GM21360 (cell line): ENCODE data around the gene ARHGAP6.
"Not testable (repeated sequence)": the region's sequence is repeated elsewhere in the genome, so short reads cannot be mapped to it uniquely, and the experiment has no call there.

Experiments used
- ATAC-seq: cut with Tn5 transposase; IDR thresholded peaks from one replicate; pipeline ENCODE4 v1.9.1; 2021; ENCODE audit warnings: mild to moderate bottlenecking, moderate library complexity; ENCODE audit not compliant: unreplicated experiment

The ARHGAP6 gene

DNA sequence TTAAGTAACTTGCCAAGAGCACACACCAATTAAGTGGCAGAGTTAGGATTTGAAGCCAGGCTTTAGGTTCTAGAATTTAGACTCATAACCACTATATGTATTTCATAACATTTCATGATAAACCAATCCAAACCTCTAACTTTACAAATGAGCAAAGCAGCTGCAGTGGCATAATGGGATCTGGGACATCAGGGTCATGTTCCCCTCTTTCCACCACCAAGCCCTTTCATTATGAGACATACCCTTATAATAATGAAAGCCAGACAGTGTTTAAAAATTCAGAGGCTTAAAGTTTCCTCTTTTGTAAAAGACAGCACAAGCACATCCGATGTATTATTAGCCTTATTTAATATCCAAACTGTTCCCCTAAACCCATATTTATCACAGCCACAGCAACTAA, 400.8 kb downstream of the ARHGAP6 start:
- no peak for ATAC-seq

GRCh38 chrX:11261260-11261659, 404.5 kb downstream of the ARHGAP6 start:
- no peak for ATAC-seq

GRCh38 chrX:11259437-11259836, 406.3 kb downstream of the ARHGAP6 start:
- ATAC-seq, result no peak

- ATAC-seq, result no peak
Measured at GRCh38 chrX:11257711-11258110, 408.0 kb downstream of the ARHGAP6 start.

- ATAC-seq, result no peak
Measured at GRCh38 chrX:11257290-11257689, 408.4 kb downstream of the ARHGAP6 start.

- ATAC-seq, result no peak
Measured at GRCh38 chrX:11254417-11255109, 411.2 kb downstream of the ARHGAP6 start.

GRCh38 chrX:11244636-11245035, 421.1 kb downstream of the ARHGAP6 start:
- no peak for ATAC-seq

DNA sequence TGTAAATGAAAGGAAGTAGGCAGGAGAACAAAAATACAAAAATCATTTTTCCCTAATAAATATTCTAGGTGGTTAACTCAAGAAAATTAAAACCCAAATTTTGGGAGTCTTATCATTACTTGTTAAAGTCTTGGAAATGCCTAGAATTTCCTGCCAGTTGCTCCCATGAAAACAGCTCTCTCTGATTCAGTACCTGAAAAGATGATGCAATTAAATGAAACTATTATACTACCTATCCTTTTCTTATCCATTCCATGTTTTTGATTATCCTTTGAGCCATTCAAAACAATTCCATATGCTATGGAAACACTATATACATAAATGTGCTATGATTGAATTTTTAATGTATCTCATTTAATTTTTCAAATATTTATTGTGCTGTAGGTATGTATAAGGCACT, 423.0 kb downstream of the ARHGAP6 start:
- no peak for ATAC-seq

DNA sequence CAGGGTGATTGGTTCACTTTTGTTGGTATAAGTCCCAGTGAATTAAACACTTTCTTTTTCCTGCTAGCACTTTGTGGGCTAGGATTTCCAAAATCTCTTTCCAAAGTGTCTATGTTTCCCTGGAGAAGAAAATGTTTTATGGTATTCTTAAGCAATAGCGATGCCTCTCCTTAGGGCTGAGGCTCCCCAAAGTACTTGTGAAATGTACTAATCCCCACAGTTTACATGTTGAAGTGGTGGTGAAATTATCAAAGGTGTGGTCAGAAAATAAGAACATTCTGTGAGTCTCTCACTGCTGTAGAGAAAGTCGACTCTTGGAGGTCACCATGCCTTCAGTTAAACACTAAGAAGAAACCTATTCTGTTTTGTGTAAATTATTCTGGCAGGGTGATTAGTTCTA, 424.0 kb downstream of the ARHGAP6 start:
- ATAC-seq, result no peak

- peak; percentile 74 for ATAC-seq
Measured at GRCh38 chrX:11239230-11239629, 426.5 kb downstream of the ARHGAP6 start.

DNA sequence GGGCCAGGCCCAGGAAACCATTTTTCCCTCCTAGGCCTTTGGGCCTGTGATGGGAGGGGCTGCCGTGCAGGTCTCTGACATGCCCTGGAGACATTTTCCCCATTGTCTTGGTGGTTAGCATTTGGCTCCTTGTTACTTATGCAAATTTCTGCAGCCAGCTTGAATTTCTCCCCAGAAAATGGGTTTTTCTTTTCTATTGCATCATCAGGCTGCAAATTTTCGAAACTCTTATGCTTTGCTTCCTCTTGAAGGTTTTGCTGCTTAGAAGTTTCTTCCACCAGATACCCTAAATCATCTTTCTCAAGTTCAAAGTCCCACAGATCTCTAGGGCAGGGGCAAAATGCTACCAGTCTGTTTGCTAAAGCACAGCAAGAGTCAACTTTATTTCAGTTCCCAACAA, 430.3 kb downstream of the ARHGAP6 start:
- ATAC-seq, result not testable (repeated sequence)

- no peak for ATAC-seq
Measured at GRCh38 chrX:11215191-11215921, 450.4 kb downstream of the ARHGAP6 start.

GRCh38 chrX:11214346-11215190, 451.2 kb downstream of the ARHGAP6 start:
- no peak for ATAC-seq

- ATAC-seq, result no peak
Measured at GRCh38 chrX:11212741-11213140, 453.0 kb downstream of the ARHGAP6 start.

DNA sequence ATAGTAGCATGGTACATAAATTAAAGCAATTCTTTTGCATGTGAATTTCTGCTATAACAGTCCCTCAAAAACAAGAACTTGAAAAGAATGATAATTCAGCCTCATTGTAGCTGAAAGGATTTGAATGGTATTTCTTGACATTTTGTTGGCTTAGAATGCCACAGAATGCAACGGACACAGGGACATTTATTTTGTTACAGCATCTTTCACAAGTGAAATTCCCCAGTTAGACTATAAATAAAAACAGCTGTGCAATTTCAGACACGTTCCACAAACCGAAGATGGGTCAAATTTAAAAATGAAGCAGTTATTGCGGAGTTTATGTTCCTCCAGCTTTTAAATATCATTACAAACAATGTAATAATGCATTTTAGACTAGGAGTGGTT, 455.3 kb downstream of the ARHGAP6 start:
- no peak for ATAC-seq

- no peak for ATAC-seq
Measured at GRCh38 chrX:11209798-11210414, 455.8 kb downstream of the ARHGAP6 start.

GRCh38 chrX:11206716-11207115, 459.0 kb downstream of the ARHGAP6 start:
- ATAC-seq, result no peak

GRCh38 chrX:11205796-11206195, 459.9 kb downstream of the ARHGAP6 start:
- no peak for ATAC-seq

DNA sequence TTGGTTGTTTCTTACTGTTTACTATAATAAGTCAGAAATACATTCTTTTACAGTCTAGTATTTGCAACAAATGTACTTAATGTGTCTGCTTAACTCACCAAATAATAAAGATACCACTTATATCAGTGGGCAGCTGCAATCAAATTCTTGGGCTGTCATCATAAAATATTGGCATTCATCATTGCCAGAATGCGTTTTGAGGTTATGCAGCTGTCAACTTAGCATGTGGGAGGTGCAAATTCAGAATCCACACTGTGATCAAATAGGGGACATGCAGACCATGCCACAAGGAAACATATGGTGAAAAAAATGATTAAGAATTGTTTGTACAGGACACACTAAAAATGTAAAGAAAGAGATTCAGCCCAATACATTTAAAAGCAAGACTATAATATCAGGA, 468.0 kb downstream of the ARHGAP6 start:
- ATAC-seq, result no peak

GRCh38 chrX:11196476-11196875, 469.2 kb downstream of the ARHGAP6 start:
- ATAC-seq, result no peak

GRCh38 chrX:11193035-11193469, 472.7 kb downstream of the ARHGAP6 start:
- no peak for ATAC-seq
